HepG2 (cell line): ENCODE results near the gene PXYLP1. TPM values are rescaled to one million over a fixed set of nuclear protein-coding genes. Genes with fewer than 3 reads are reported as not detected.

Experiments
- ADNP ChIP-seq: sonication (generic); formaldehyde crosslinking; IDR thresholded peaks from 2 replicates; pipeline ENCODE4 v1.4.0; 2020; ENCODE audit warnings: missing genetic modification reagents
- KLF9 ChIP-seq: IDR thresholded peaks from 2 replicates; pipeline ENCODE4 v1.6.1; 2016; ENCODE audit warnings: low read depth
- NAIF1 ChIP-seq: sonication (generic); formaldehyde crosslinking; IDR thresholded peaks from 2 replicates; pipeline ENCODE4 v1.5.0; 2020; ENCODE audit warnings: mild to moderate bottlenecking, missing genetic modification reagents, borderline replicate concordance
- NR2F6 ChIP-seq, 2 experiments: IDR thresholded peaks; 2 replicates each; pipeline ENCODE4 v1.6.1; 2016; ENCODE audit warnings: antibody characterized with exemption in 1 of 2, mild to moderate bottlenecking in 1 of 2
- RFXANK ChIP-seq: IDR thresholded peaks from 2 replicates; pipeline ENCODE4 v1.6.1; 2016
- SRSF4 ChIP-seq: fragments of 200-400 bp; formaldehyde crosslinking; IDR thresholded peaks from one replicate; pipeline ENCODE4 v1.6.1; 2018; ENCODE audit warnings: mild to moderate bottlenecking, low read depth, low read length, moderate library complexity; ENCODE audit not compliant: poor library complexity, severe bottlenecking
- THAP11 ChIP-seq: IDR thresholded peaks from 2 replicates; pipeline ENCODE4 v1.6.1; 2016; ENCODE audit warnings: missing biosample characterization, missing genetic modification reagents
- ZNF724P ChIP-seq: sonication (generic); formaldehyde crosslinking; IDR thresholded peaks from 2 replicates; pipeline ENCODE4 v1.8.0; 2022; ENCODE audit warnings: missing genetic modification reagents, borderline replicate concordance
- polyA plus RNA-seq, 8 experiments: library from polyadenylated mRNA; depleted of rRNA in 3 of 8; stranded (reverse) in 7 of 8; unstranded in 1 of 8; fragments of >200 nt; fragmentation: Illumina TruSeq in 4 of 8; extraction: Trizol in 4 of 8; gene quantifications; 2 replicates each; pipeline versions ENCODE4 v1.2.1 to v1.2.3, GENCODE V29; 2011 to 2016; ENCODE audit warnings: low read depth in 4 of 8, missing spikeins in 1 of 8, mixed read lengths in 1 of 8; ENCODE audit not compliant: insufficient read depth in 1 of 8
- total RNA-seq, 5 experiments: library from RNA; depleted of rRNA; stranded (reverse); fragments of >200 nt; fragmentation: Illumina TruSeq; extraction: Trizol; gene quantifications; 2 replicates each; pipeline ENCODE4 v1.2.3, GENCODE V29; 2016; ENCODE audit warnings: low read depth in 1 of 5
- TF ChIP-seq, protein P1 (sequence below): sonication (generic); formaldehyde crosslinking; conservative IDR thresholded peaks from 2 replicates; pipeline ENCODE4 v1.4.0; 2020; ENCODE audit warnings: mild to moderate bottlenecking, missing genetic modification reagents, moderate library complexity
- TF ChIP-seq, protein P2 (sequence below): sonication (generic); formaldehyde crosslinking; IDR thresholded peaks from 2 replicates; pipeline ENCODE4 v1.4.0; 2020; ENCODE audit warnings: missing genetic modification reagents
- TF ChIP-seq, protein P3 (sequence below): sonication (generic); formaldehyde crosslinking; IDR thresholded peaks from 2 replicates; pipeline ENCODE4 v1.9.0; 2021; ENCODE audit warnings: missing genetic modification reagents, borderline replicate concordance
- TF ChIP-seq, protein P4 (sequence below): sonication (generic); formaldehyde crosslinking; IDR thresholded peaks from 2 replicates; pipeline ENCODE4 v1.4.0; 2020; ENCODE audit warnings: missing genetic modification reagents
- TF ChIP-seq, protein P5 (sequence below): sonication (generic); formaldehyde crosslinking; IDR thresholded peaks from 2 replicates; pipeline ENCODE4 v1.9.0; 2021; ENCODE audit warnings: missing genetic modification reagents, borderline replicate concordance
- TF ChIP-seq, protein P6 (sequence below): sonication (generic); formaldehyde crosslinking; IDR thresholded peaks from 2 replicates; pipeline ENCODE4 v1.5.1; 2020; ENCODE audit warnings: missing genetic modification reagents, mild to moderate bottlenecking, borderline replicate concordance
- TF ChIP-seq, protein P7 (sequence below): sonication (generic); formaldehyde crosslinking; IDR thresholded peaks from 2 replicates; pipeline ENCODE4 v1.9.0; 2022; ENCODE audit warnings: missing genetic modification reagents, mild to moderate bottlenecking, borderline replicate concordance

The PXYLP1 gene
- total and polyA plus RNA-seq, 2 of the 13 experiments (the other 11 are each of a cell fraction or from before 2014, with no cell fraction given) = 4.9 to 8.1 TPM

DNA sequence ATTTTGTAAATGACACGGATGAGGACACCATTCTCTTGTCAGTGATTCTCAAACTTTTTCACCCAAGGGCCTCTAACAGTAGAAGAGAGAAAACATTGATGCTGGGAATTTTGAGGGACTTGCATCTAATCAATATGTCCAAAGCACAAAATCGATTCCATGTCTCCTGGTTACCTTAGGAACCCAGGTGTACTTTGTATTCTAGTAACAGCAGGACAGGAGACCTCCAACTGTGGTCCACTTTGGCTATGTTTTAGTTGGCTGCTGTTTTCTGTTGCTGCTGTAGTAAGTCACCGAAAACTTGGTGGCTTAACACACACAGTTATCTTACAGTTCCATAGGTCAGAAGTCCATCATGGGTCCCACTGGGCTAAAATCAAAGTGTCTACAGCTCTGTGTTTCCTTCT, 112.2 kb downstream of the PXYLP1 start (continued):
- TF ChIP-seq, protein P1, sequence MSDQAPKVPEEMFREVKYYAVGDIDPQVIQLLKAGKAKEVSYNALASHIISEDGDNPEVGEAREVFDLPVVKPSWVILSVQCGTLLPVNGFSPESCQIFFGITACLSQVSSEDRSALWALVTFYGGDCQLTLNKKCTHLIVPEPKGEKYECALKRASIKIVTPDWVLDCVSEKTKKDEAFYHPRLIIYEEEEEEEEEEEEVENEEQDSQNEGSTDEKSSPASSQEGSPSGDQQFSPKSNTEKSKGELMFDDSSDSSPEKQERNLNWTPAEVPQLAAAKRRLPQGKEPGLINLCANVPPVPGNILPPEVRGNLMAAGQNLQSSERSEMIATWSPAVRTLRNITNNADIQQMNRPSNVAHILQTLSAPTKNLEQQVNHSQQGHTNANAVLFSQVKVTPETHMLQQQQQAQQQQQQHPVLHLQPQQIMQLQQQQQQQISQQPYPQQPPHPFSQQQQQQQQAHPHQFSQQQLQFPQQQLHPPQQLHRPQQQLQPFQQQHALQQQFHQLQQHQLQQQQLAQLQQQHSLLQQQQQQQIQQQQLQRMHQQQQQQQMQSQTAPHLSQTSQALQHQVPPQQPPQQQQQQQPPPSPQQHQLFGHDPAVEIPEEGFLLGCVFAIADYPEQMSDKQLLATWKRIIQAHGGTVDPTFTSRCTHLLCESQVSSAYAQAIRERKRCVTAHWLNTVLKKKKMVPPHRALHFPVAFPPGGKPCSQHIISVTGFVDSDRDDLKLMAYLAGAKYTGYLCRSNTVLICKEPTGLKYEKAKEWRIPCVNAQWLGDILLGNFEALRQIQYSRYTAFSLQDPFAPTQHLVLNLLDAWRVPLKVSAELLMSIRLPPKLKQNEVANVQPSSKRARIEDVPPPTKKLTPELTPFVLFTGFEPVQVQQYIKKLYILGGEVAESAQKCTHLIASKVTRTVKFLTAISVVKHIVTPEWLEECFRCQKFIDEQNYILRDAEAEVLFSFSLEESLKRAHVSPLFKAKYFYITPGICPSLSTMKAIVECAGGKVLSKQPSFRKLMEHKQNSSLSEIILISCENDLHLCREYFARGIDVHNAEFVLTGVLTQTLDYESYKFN (CRISPR knock-in tag) = peak; percentile 97
- no peak for TF ChIP-seq ADNP
- TF ChIP-seq ZNF724P = no peak
- no peak for TF ChIP-seq SRSF4
- TF ChIP-seq, protein P2, sequence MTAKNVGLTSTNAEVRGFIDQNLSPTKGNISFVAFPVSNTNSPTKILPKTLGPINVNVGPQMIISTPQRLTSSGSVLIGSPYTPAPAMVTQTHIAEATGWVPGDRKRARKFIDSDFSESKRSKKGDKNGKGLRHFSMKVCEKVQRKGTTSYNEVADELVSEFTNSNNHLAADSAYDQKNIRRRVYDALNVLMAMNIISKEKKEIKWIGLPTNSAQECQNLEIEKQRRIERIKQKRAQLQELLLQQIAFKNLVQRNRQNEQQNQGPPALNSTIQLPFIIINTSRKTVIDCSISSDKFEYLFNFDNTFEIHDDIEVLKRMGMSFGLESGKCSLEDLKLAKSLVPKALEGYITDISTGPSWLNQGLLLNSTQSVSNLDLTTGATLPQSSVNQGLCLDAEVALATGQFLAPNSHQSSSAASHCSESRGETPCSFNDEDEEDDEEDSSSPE (CRISPR knock-in tag) = no peak
- TF ChIP-seq, protein P3, sequence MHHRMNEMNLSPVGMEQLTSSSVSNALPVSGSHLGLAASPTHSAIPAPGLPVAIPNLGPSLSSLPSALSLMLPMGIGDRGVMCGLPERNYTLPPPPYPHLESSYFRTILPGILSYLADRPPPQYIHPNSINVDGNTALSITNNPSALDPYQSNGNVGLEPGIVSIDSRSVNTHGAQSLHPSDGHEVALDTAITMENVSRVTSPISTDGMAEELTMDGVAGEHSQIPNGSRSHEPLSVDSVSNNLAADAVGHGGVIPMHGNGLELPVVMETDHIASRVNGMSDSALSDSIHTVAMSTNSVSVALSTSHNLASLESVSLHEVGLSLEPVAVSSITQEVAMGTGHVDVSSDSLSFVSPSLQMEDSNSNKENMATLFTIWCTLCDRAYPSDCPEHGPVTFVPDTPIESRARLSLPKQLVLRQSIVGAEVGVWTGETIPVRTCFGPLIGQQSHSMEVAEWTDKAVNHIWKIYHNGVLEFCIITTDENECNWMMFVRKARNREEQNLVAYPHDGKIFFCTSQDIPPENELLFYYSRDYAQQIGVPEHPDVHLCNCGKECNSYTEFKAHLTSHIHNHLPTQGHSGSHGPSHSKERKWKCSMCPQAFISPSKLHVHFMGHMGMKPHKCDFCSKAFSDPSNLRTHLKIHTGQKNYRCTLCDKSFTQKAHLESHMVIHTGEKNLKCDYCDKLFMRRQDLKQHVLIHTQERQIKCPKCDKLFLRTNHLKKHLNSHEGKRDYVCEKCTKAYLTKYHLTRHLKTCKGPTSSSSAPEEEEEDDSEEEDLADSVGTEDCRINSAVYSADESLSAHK (CRISPR knock-in tag) = no peak
- TF ChIP-seq THAP11 (CRISPR knock-in tag) = peak; percentile 21; the same call in 1 of the 2 replicates
- TF ChIP-seq, protein P4, sequence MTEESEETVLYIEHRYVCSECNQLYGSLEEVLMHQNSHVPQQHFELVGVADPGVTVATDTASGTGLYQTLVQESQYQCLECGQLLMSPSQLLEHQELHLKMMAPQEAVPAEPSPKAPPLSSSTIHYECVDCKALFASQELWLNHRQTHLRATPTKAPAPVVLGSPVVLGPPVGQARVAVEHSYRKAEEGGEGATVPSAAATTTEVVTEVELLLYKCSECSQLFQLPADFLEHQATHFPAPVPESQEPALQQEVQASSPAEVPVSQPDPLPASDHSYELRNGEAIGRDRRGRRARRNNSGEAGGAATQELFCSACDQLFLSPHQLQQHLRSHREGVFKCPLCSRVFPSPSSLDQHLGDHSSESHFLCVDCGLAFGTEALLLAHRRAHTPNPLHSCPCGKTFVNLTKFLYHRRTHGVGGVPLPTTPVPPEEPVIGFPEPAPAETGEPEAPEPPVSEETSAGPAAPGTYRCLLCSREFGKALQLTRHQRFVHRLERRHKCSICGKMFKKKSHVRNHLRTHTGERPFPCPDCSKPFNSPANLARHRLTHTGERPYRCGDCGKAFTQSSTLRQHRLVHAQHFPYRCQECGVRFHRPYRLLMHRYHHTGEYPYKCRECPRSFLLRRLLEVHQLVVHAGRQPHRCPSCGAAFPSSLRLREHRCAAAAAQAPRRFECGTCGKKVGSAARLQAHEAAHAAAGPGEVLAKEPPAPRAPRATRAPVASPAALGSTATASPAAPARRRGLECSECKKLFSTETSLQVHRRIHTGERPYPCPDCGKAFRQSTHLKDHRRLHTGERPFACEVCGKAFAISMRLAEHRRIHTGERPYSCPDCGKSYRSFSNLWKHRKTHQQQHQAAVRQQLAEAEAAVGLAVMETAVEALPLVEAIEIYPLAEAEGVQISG (CRISPR knock-in tag) = 0 out of 2 replicates have a peak, but pooled peaks have one; percentile 16
- 0 out of 2 replicates have a peak, but pooled peaks have one; percentile 13 for TF ChIP-seq NR2F6 (IDR thresholded peaks at IDR 0.05)
- TF ChIP-seq NR2F6 (CRISPR knock-in tag; IDR thresholded peaks at IDR 0.05) = no peak
- no peak for TF ChIP-seq KLF9 (CRISPR knock-in tag)
- TF ChIP-seq, protein P5, sequence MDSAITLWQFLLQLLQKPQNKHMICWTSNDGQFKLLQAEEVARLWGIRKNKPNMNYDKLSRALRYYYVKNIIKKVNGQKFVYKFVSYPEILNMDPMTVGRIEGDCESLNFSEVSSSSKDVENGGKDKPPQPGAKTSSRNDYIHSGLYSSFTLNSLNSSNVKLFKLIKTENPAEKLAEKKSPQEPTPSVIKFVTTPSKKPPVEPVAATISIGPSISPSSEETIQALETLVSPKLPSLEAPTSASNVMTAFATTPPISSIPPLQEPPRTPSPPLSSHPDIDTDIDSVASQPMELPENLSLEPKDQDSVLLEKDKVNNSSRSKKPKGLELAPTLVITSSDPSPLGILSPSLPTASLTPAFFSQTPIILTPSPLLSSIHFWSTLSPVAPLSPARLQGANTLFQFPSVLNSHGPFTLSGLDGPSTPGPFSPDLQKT (CRISPR knock-in tag) = no peak
- TF ChIP-seq, protein P6, sequence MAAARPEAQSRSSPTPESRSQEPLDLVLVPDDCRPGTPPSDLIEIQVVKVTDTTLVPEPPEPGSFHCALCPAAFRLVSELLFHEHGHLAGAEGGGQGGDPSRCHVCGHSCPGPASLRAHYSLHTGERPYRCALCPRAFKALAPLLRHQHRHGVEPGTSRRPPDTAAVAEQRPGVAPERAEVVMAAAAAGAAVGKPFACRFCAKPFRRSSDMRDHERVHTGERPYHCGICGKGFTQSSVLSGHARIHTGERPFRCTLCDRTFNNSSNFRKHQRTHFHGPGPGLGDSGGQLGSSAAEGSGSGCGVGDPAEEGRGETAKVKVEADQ (CRISPR knock-in tag) = no peak; the same call in 1 of the 2 replicates
- TF ChIP-seq NAIF1 (CRISPR knock-in tag) = no peak
- TF ChIP-seq, protein P7, sequence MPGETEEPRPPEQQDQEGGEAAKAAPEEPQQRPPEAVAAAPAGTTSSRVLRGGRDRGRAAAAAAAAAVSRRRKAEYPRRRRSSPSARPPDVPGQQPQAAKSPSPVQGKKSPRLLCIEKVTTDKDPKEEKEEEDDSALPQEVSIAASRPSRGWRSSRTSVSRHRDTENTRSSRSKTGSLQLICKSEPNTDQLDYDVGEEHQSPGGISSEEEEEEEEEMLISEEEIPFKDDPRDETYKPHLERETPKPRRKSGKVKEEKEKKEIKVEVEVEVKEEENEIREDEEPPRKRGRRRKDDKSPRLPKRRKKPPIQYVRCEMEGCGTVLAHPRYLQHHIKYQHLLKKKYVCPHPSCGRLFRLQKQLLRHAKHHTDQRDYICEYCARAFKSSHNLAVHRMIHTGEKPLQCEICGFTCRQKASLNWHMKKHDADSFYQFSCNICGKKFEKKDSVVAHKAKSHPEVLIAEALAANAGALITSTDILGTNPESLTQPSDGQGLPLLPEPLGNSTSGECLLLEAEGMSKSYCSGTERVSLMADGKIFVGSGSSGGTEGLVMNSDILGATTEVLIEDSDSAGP (CRISPR knock-in tag) = no peak
- TF ChIP-seq RFXANK = no peak
